H1 (cell line): ENCODE data around the gene PTPRT. TPM values are rescaled to one million over a fixed set of nuclear protein-coding genes. Genes with fewer than 3 reads are reported as not detected.

ENCODE experiments used
- CTCF ChIA-PET: fragments of 300-600 bp; sonication (Branson Sonifier 250); formaldehyde crosslinking; loops from one replicate; lab custom pipeline; 2021; ENCODE audit not compliant: partially characterized antibody; lab: Charles Lee
- POLR2A ChIA-PET: fragments of 300-600 bp; sonication (Branson Sonifier 250); formaldehyde crosslinking; loops from one replicate; lab custom pipeline; 2021; ENCODE audit warnings: inconsistent platforms; ENCODE audit not compliant: partially characterized antibody; lab: Charles Lee
- DNase-seq, 2 experiments: peaks; one replicate each; pipeline versions ENCODE4 v3.0.0 to v3.0.0-alpha.2; 2010 to 2022; ENCODE audit warnings: low spot score in 2 of 2, low read depth in 1 of 2, mixed read lengths in 1 of 2
- FAIRE-seq: peaks from 2 replicates; lab custom pipeline; 2011; peaks lifted over from hg19 to GRCh38; lab: Jason Lieb, UNC
- H2AFZ ChIP-seq: 2 replicates; pipeline ENCODE4 v1.8.1; 2012; ENCODE audit warnings: low read length, inconsistent platforms
- H2AK5ac ChIP-seq: 2 replicates; pipeline ENCODE4 v1.6.1; 2013; ENCODE audit warnings: low read depth, low read length
- H2BK120ac ChIP-seq: replicated peaks from 2 replicates; pipeline ENCODE3; 2013; ENCODE audit warnings: low read depth, low read length, inconsistent platforms
- H2BK12ac ChIP-seq: 2 replicates; pipeline ENCODE4 v1.6.1; 2013; ENCODE audit warnings: low read depth, low read length
- H2BK15ac ChIP-seq: 2 replicates; pipeline ENCODE4 v1.6.1; 2013; ENCODE audit warnings: low read length
- H2BK20ac ChIP-seq: 2 replicates; pipeline ENCODE4 v1.6.1; 2013; ENCODE audit warnings: low read length
- H2BK5ac ChIP-seq: 2 replicates; pipeline ENCODE4 v1.6.1; 2013; ENCODE audit warnings: low read depth, low read length
- H3K14ac ChIP-seq: 2 replicates; pipeline ENCODE4 v1.6.1; 2013; ENCODE audit warnings: inconsistent platforms; ENCODE audit not compliant: insufficient read length
- H3K18ac ChIP-seq: 2 replicates; pipeline ENCODE4 v1.6.1; 2013; ENCODE audit warnings: low read length; ENCODE audit errors: extremely low read depth
- H3K23ac ChIP-seq: 2 replicates; pipeline ENCODE4 v1.6.1; 2013; ENCODE audit warnings: inconsistent platforms; ENCODE audit not compliant: insufficient read length
- H3K23me2 ChIP-seq: 2 replicates; pipeline ENCODE4 v1.6.1; 2013; ENCODE audit warnings: low read depth, low read length
- H3K27ac ChIP-seq: 2 replicates; pipeline ENCODE4 v1.6.1; 2011; ENCODE audit warnings: low read depth, low read length, inconsistent platforms
- H3K27me3 ChIP-seq, 4 experiments: replicated peaks in 1 of 4; 1 replicate in 1 of 4; 2 replicates in 3 of 4; pipeline versions ENCODE4 v1.6.1 to v1.8.1; 2011 to 2013; ENCODE audit warnings: low read length in 3 of 4, mild to moderate bottlenecking in 3 of 4, inconsistent platforms in 2 of 4, mixed read lengths in 2 of 4, moderate library complexity in 1 of 4; ENCODE audit not compliant: control insufficient read depth in 3 of 4, insufficient read depth in 3 of 4; ENCODE audit errors: extremely low read depth in 1 of 4
- H3K36me3 ChIP-seq, 4 experiments: 2 replicates each; pipeline versions ENCODE4 v1.6.1 to v1.8.1; 2011 to 2013; ENCODE audit warnings: mild to moderate bottlenecking in 4 of 4, low read length in 3 of 4, moderate library complexity in 2 of 4, control low read depth in 1 of 4, inconsistent platforms in 1 of 4; ENCODE audit not compliant: insufficient read depth in 4 of 4, control insufficient read depth in 2 of 4
- H3K4ac ChIP-seq: replicated peaks from 2 replicates; pipeline ENCODE3; 2013; ENCODE audit warnings: low read length, low read depth, mixed read lengths, inconsistent platforms; ENCODE audit not compliant: insufficient read length
- H3K4me1 ChIP-seq, 4 experiments: replicated peaks in 1 of 4; 1 replicate in 1 of 4; 2 replicates in 3 of 4; pipeline versions ENCODE4 v1.6.1 to v1.8.1; 2011 to 2013; ENCODE audit warnings: low read length in 3 of 4, inconsistent platforms in 2 of 4, mixed read lengths in 1 of 4; ENCODE audit not compliant: insufficient read depth in 4 of 4, control insufficient read depth in 3 of 4
- H3K4me2 ChIP-seq, 2 experiments: 2 replicates each; pipeline versions ENCODE4 v1.6.1 to v1.8.1; 2011 to 2013; ENCODE audit warnings: low read depth in 2 of 2, low read length in 2 of 2, control low read depth in 1 of 2, inconsistent platforms in 1 of 2, mild to moderate bottlenecking in 1 of 2; ENCODE audit not compliant: insufficient read depth in 1 of 2
- H3K4me3 ChIP-seq, 4 experiments: fragments of 200-600, 300-600 bp in 1 of 4; sonication (generic), shearing (Covaris generic), sonication (Bioruptor Twin) in 1 of 4; 2 replicates each; pipeline versions ENCODE4 v1.5.1 to v1.8.1; 2011 to 2016; ENCODE audit warnings: low read length in 4 of 4, low read depth in 3 of 4, control low read depth in 2 of 4, inconsistent platforms in 2 of 4, mild to moderate bottlenecking in 2 of 4, mixed read lengths in 1 of 4, moderate library complexity in 1 of 4; ENCODE audit not compliant: insufficient read depth in 2 of 4; ENCODE audit errors: extremely low read depth in 1 of 4
- H3K56ac ChIP-seq: replicated peaks from 2 replicates; pipeline ENCODE3; 2013; ENCODE audit warnings: low read depth, mild to moderate bottlenecking, mixed read lengths, low read length, inconsistent platforms; ENCODE audit not compliant: insufficient read length
- H3K79me1 ChIP-seq: 2 replicates; pipeline ENCODE4 v1.6.1; 2013; ENCODE audit warnings: low read depth, low read length, control low read depth
- H3K79me2 ChIP-seq, 2 experiments: 2 replicates each; pipeline versions ENCODE4 v1.6.1 to v1.8.1; 2012 to 2013; ENCODE audit warnings: low read length in 2 of 2, mild to moderate bottlenecking in 2 of 2, inconsistent platforms in 1 of 2; ENCODE audit not compliant: insufficient read depth in 2 of 2, control insufficient read depth in 1 of 2
- H3K9ac ChIP-seq, 4 experiments: replicated peaks in 1 of 4; 1 replicate in 1 of 4; 2 replicates in 3 of 4; pipeline versions ENCODE4 v1.6.1 to v1.8.1; 2011 to 2013; ENCODE audit warnings: low read depth in 3 of 4, low read length in 3 of 4, control low read depth in 2 of 4, mild to moderate bottlenecking in 2 of 4, moderate library complexity in 2 of 4, inconsistent platforms in 1 of 4; ENCODE audit errors: extremely low read depth in 1 of 4
- H3K9me3 ChIP-seq, 2 experiments: 2 replicates each; pipeline versions ENCODE4 v1.6.1 to v1.8.1; 2012 to 2013; ENCODE audit warnings: mild to moderate bottlenecking in 2 of 2, moderate library complexity in 2 of 2, control low read depth in 1 of 2, inconsistent platforms in 1 of 2, low read depth in 1 of 2, low read length in 1 of 2, mixed read lengths in 1 of 2; ENCODE audit not compliant: insufficient read depth in 2 of 2
- H4K20me1 ChIP-seq, 2 experiments: replicated peaks in 1 of 2; 2 replicates each; pipeline versions ENCODE3 to v1.8.1; 2011 to 2013; ENCODE audit warnings: inconsistent platforms in 2 of 2, low read length in 2 of 2, mild to moderate bottlenecking in 1 of 2; ENCODE audit not compliant: insufficient read depth in 2 of 2, control insufficient read depth in 1 of 2
- H4K5ac ChIP-seq: 2 replicates; pipeline ENCODE4 v1.6.1; 2013; ENCODE audit warnings: low read length, low read depth, mixed read lengths, inconsistent platforms; ENCODE audit not compliant: insufficient read length
- H4K8ac ChIP-seq: 2 replicates; pipeline ENCODE4 v1.8.0; 2013; ENCODE audit warnings: mild to moderate bottlenecking, moderate library complexity, low read length, inconsistent platforms; ENCODE audit not compliant: insufficient read depth; ENCODE audit errors: extremely low read depth
- H4K91ac ChIP-seq: replicated peaks from 2 replicates; pipeline ENCODE3; 2013; ENCODE audit warnings: low read length, mixed read lengths, inconsistent platforms; ENCODE audit not compliant: insufficient read length
- ASH2L ChIP-seq: fragments of 200-600, 300-600 bp; sonication (generic); IDR thresholded peaks from one replicate; pipeline ENCODE4 v1.7.1; 2017; ENCODE audit warnings: low read length
- CEBPB ChIP-seq: IDR thresholded peaks from 2 replicates; pipeline ENCODE4 v1.6.1; 2012; ENCODE audit warnings: low read depth, low read length
- CHD2 ChIP-seq: IDR thresholded peaks from 2 replicates; pipeline ENCODE4 v1.6.1; 2012; ENCODE audit warnings: low read length, improper control_type of control experiment
- CTBP2 ChIP-seq: IDR thresholded peaks from 2 replicates; pipeline ENCODE4 v1.7.0; 2011; ENCODE audit warnings: borderline replicate concordance, mild to moderate bottlenecking, moderate library complexity, mixed read lengths, low read length; ENCODE audit not compliant: insufficient read depth, insufficient read length
- EGR1 ChIP-seq: IDR thresholded peaks from 2 replicates; pipeline ENCODE4 v1.6.1; 2011; ENCODE audit warnings: low read depth, low read length, borderline replicate concordance
- GTF2F1 ChIP-seq: IDR thresholded peaks from 2 replicates; pipeline ENCODE4 v1.6.1; 2012; ENCODE audit warnings: low read depth, low read length, improper control_type of control experiment, borderline replicate concordance
- PHF8 ChIP-seq: fragments of 200-600 bp; sonication (generic); conservative IDR thresholded peaks from 2 replicates; pipeline ENCODE4 v1.7.1; 2012; ENCODE audit warnings: low read depth, mild to moderate bottlenecking, inconsistent platforms, low read length, moderate library complexity
- RAD21 ChIP-seq, 2 experiments: IDR thresholded peaks in 1 of 2; conservative IDR thresholded peaks in 1 of 2; 2 replicates each; pipeline ENCODE4 v1.6.1; 2011; ENCODE audit warnings: low read depth in 2 of 2, low read length in 2 of 2, improper control_type of control experiment in 1 of 2, inconsistent platforms in 1 of 2, mild to moderate bottlenecking in 1 of 2, moderate library complexity in 1 of 2
- RNF2 ChIP-seq: fragments of 200-900, 300-1000 bp; sonication (generic); IDR thresholded peaks from 2 replicates; pipeline ENCODE4 v1.7.1; 2016; ENCODE audit warnings: borderline replicate concordance, low read depth, mild to moderate bottlenecking, antibody characterized with exemption, low read length; ENCODE audit not compliant: poor library complexity, severe bottlenecking; ENCODE audit errors: missing control alignments
- SP2 ChIP-seq: IDR thresholded peaks from 2 replicates; pipeline ENCODE4 v1.6.1; 2012; ENCODE audit warnings: mild to moderate bottlenecking, low read length, inconsistent platforms
- SUZ12 ChIP-seq: fragments of 200-600 bp; sonication (generic); IDR thresholded peaks from 2 replicates; pipeline ENCODE4 v1.6.1; 2012; ENCODE audit warnings: mild to moderate bottlenecking, inconsistent platforms, low read length, moderate library complexity, mixed read lengths
- TCF12 ChIP-seq: IDR thresholded peaks from 2 replicates; pipeline ENCODE4 v1.6.1; 2011; ENCODE audit warnings: low read depth, mild to moderate bottlenecking, low read length
- ZNF274 ChIP-seq: IDR thresholded peaks from 2 replicates; pipeline ENCODE4 v1.7.0; 2012; ENCODE audit warnings: low read length, borderline replicate concordance; ENCODE audit errors: extremely low read depth
- WGBS, 2 experiments: shearing (Covaris generic) in 1 of 2; methylation state at CpG; one replicate each; pipeline versions ENCODE4 v1.1.6 to v1.1.7; 2013 to 2015; ENCODE audit warnings: low lambda C conversion rate in 2 of 2, mixed read lengths in 2 of 2, inconsistent platforms in 1 of 2, low coverage in 1 of 2, missing lambda C conversion rate in 1 of 2; ENCODE audit not compliant: insufficient replicate concordance in 2 of 2, insufficient coverage in 1 of 2, insufficient read length in 1 of 2; ENCODE audit errors: extremely low coverage in 1 of 2, missing lambda C conversion rate in 1 of 2; 5-methylcytosine and 5-hydroxymethylcytosine counted together
- polyA plus RNA-seq, 7 experiments: library from polyadenylated mRNA; depleted of rRNA in 3 of 7; stranded (reverse) in 5 of 7; unstranded in 2 of 7; fragments of >200 nt in 5 of 7; fragments of 200-250 nt in 2 of 7; gene quantifications; 1 replicate in 5 of 7; 2 replicates in 1 of 7; 4 replicates in 1 of 7; pipeline versions ENCODE4 v1.2.1 to v1.2.3, GENCODE V29; 2011 to 2013; ENCODE audit warnings: missing spikeins in 2 of 7, mixed read lengths in 2 of 7
- total RNA-seq: library from RNA; stranded (reverse); fragmentation: NEBNext Ultra II Directional; extraction: Animal tissue kit (Norgen Biotek cat#: 25700); gene quantifications from 2 replicates; pipeline ENCODE4 v1.2.1, GENCODE V29; 2021
- TF ChIP-seq, protein P1 (sequence below): IDR thresholded peaks from 2 replicates; pipeline ENCODE4 v1.6.1; 2012; ENCODE audit warnings: inconsistent platforms

Gene PTPRT
- total and polyA plus RNA-seq, 2 of the 8 experiments (the other 6 are each of a cell fraction or from before 2014, with no cell fraction given): 0.33 to 1.8 TPM

DNA sequence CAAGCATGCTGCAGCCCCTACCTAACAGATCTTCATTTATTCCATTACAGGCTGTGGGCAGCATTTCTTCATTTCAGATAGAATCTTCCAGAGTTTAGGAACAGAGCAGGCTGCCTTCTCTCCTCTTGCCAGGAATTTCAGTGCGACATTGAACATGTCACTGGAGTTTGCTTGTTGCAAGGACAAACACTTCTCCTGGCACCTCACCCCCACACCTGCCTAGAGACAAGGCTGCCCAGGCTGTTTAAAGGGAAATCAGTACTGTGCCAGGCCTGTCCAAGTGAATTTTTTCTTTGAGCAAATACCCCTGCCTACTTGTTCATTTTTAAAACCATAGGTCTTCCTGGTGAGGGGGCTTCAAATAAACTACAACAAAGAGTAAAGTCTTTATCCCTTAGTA, 594.1 kb downstream of the PTPRT start:
- Histone ChIP-seq H3K4me3 (no peak overlapping the region), H3K36me3 (no peaks in the 10 kb centered on the region), H3K56ac (no peak overlapping the region), H3K4me1 (no peaks in the 10 kb centered on the region), H4K5ac (no peak overlapping the region), H3K23me2 (no peaks in the 10 kb centered on the region; the same call in 1 of the 2 replicates), H3K4ac (no peak overlapping the region), H3K79me2 (no peaks in the 10 kb centered on the region), H3K79me1 (no peaks in the 10 kb centered on the region), H2BK15ac (no peak overlapping the region), H3K4me2 (no peak overlapping the region), H3K9ac (no peak overlapping the region), H2AFZ (no peak overlapping the region), H2BK5ac (no peak overlapping the region), H3K18ac (no peak overlapping the region), H4K91ac (no peak overlapping the region), H3K14ac (no peak overlapping the region), H4K20me1 (no peaks in the 10 kb centered on the region), H2AK5ac (no peak overlapping the region), H3K27me3 (no peaks in the 10 kb centered on the region), H2BK120ac (no peak overlapping the region), H2BK20ac (no peak overlapping the region), H3K23ac (no peak overlapping the region), H4K8ac (no peak overlapping the region), H3K27ac (no peak overlapping the region), H2BK12ac (no peak overlapping the region), H3K9me3 (no peaks in the 10 kb centered on the region)
- ChIA-PET CTCF (no interaction called here), POLR2A (no interaction called here)
- no peak for FAIRE-seq
- no peak for DNase-seq
- 92% methylated on average over 1 of the region's 1 CpG; no CpG with 5 or more reads in 1 of the 2 experiments for WGBS, 2 experiments
- no peak for TF ChIP-seq RNF2
- TF ChIP-seq GTF2F1: no peak
- no peak for TF ChIP-seq CTBP2
- no peak for TF ChIP-seq CHD2
- no peak for TF ChIP-seq EGR1
- no peak for TF ChIP-seq SP2
- TF ChIP-seq, protein P1, sequence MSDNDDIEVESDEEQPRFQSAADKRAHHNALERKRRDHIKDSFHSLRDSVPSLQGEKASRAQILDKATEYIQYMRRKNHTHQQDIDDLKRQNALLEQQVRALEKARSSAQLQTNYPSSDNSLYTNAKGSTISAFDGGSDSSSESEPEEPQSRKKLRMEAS: no peak
- no peak for TF ChIP-seq RAD21 (IDR thresholded peaks at IDR 0.05 in 1 of 2, conservative IDR thresholded peaks at IDR 0.05 in 1 of 2; ENCODE audit: low read depth in 2 of 2, low read length in 2 of 2)
- TF ChIP-seq PHF8: no peak
- no peak for TF ChIP-seq ASH2L
- TF ChIP-seq TCF12: no peak
- no peak for TF ChIP-seq ZNF274
- no peak for TF ChIP-seq SUZ12
- no peak for TF ChIP-seq CEBPB
